ENCODE measurements around the gene CDKN2AIPNL. TPM values are rescaled to one million over a fixed set of nuclear protein-coding genes. Genes with fewer than 3 reads are reported as not detected.

CDKN2AIPNL gene
- total RNA-seq, 4 donors from 2014 or later = 20.9 to 26.1 (median 24.5) TPM; not detected in 1

DNA sequence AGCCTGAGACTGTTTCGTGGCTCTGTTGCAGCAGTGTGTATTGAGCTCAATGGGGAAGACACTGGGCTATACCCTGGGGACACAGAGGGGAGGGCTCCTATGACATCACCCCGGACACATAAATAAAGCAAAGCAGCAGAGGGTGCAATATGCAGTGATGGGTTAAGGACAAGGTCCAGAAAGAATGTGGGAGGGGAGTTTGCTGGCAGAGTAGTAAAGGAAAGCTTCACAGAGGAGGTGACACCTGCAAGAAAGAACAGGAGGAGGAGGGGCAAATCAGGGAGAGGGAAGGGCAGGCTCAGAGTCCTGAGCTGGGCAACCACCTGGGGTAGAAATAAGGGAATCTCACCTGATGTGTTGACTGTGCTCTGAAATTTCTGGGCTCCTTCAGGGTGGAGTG lies 35.3 kb upstream of the CDKN2AIPNL start:
- no peaks in the 10 kb centered on the region for H3K27me3 ChIP-seq
- DNase-seq = no peak
- no peaks in the 10 kb centered on the region for H3K9me3 ChIP-seq
- TF ChIP-seq POLR2A (IDR thresholded peaks at IDR 0.05) (no peak), CTCF (IDR thresholded peaks at IDR 0.05) (no peak)
- no peaks in the 10 kb centered on the region for H3K36me3 ChIP-seq
- no peak overlapping the region for H3K27ac ChIP-seq
- intact Hi-C loops (cut with DNase I; ENCODE audit: low total_unique reads) = no loop called here
- H3K4me1 ChIP-seq = no peaks in the 10 kb centered on the region
- no peak overlapping the region for H3K4me3 ChIP-seq

- no peaks in the 10 kb centered on the region for H3K9me3 ChIP-seq
- H3K36me3 ChIP-seq = no peaks in the 10 kb centered on the region
- H3K27ac ChIP-seq = no peak overlapping the region
- H3K4me1 ChIP-seq = no peaks in the 10 kb centered on the region
- intact Hi-C loops (cut with DNase I; ENCODE audit: low total_unique reads) = no loop called here
- H3K4me3 ChIP-seq = no peak overlapping the region
- DNase-seq = no peak
- TF ChIP-seq POLR2A (IDR thresholded peaks at IDR 0.05) (no peak), CTCF (IDR thresholded peaks at IDR 0.05) (no peak)
- H3K27me3 ChIP-seq = no peaks in the 10 kb centered on the region
Measured at GRCh38 chr5:134445856-134446818, 34.5 kb upstream of the CDKN2AIPNL start.

- TF ChIP-seq POLR2A (IDR thresholded peaks at IDR 0.05) (no peak), CTCF (IDR thresholded peaks at IDR 0.05) (no peak)
- H3K27ac ChIP-seq = no peak overlapping the region
- H3K4me1 ChIP-seq = no peaks in the 10 kb centered on the region
- no peaks in the 10 kb centered on the region for H3K27me3 ChIP-seq
- no peaks in the 10 kb centered on the region for H3K9me3 ChIP-seq
- H3K36me3 ChIP-seq = no peaks in the 10 kb centered on the region
- H3K4me3 ChIP-seq = no peak overlapping the region
- intact Hi-C loops (cut with DNase I; ENCODE audit: low total_unique reads) = no loop called here
- DNase-seq = no peak
Measured at GRCh38 chr5:134444941-134445471, 33.3 kb upstream of the CDKN2AIPNL start.

GRCh38 chr5:134440201-134440755 lies 28.6 kb upstream of the CDKN2AIPNL start:
- DNase-seq = no peak
- intact Hi-C loops (cut with DNase I; ENCODE audit: low total_unique reads) = no loop called here
- TF ChIP-seq POLR2A (IDR thresholded peaks at IDR 0.05) (no peak), CTCF (IDR thresholded peaks at IDR 0.05) (no peak)
- Histone ChIP-seq H3K27me3 (no peaks in the 10 kb centered on the region), H3K4me3 (no peak overlapping the region), H3K4me1 (peaks cover 5 to 9% of the 10 kb centered on the region in 2 donors), H3K9me3 (no peaks in the 10 kb centered on the region), H3K36me3 (no peaks in the 10 kb centered on the region), H3K27ac (no peak overlapping the region)

GRCh38 chr5:134439210-134439654 lies 27.6 kb upstream of the CDKN2AIPNL start:
- H3K36me3 ChIP-seq = no peaks in the 10 kb centered on the region
- TF ChIP-seq POLR2A (IDR thresholded peaks at IDR 0.05) (no peak), CTCF (IDR thresholded peaks at IDR 0.05) (peak in 1 of 4 experiments; percentile 17)
- intact Hi-C loops (cut with DNase I; ENCODE audit: low total_unique reads) = no loop called here
- H3K4me1 ChIP-seq = peaks cover 5 to 9% of the 10 kb centered on the region in 2 donors
- H3K27me3 ChIP-seq = no peaks in the 10 kb centered on the region
- no peaks in the 10 kb centered on the region for H3K9me3 ChIP-seq
- H3K4me3 ChIP-seq = no peak overlapping the region
- DNase-seq = peak; percentile 89 to 94
- peak overlapping the region; percentile 60 to 79 for H3K27ac ChIP-seq

Measured in uterus (tissue), 4 donors.